Lower lobe of right lung (tissue), 2 donors: ENCODE measurements around the gene PAAF1. TPM values are rescaled to one million over a fixed set of nuclear protein-coding genes. Genes with fewer than 3 reads are reported as not detected.

Experiments
- ATAC-seq, 2 donors: fragments of 200-7000 bp; cut with Tn5 transposase; one replicate each; pipeline ENCODE4 v1.9.1; 2020 to 2022; ENCODE audit warnings: mild to moderate bottlenecking in 2 of 2, moderate library complexity in 2 of 2
- DNase-seq: peaks from one replicate; pipeline ENCODE4 v3.0.0-alpha.2; 2020
- H3K27ac ChIP-seq: fragments of 200-600 bp; one replicate; pipeline ENCODE4 v1.8.0; 2022
- H3K27me3 ChIP-seq: fragments of 200-600 bp; one replicate; pipeline ENCODE4 v1.8.0; 2022; ENCODE audit warnings: low read depth
- H3K36me3 ChIP-seq: fragments of 200-600 bp; one replicate; pipeline ENCODE4 v1.8.0; 2022; ENCODE audit warnings: mild to moderate bottlenecking
- H3K4me1 ChIP-seq: fragments of 200-600 bp; one replicate; pipeline ENCODE4 v1.8.0; 2022
- H3K4me3 ChIP-seq: fragments of 200-600 bp; one replicate; pipeline ENCODE4 v1.8.0; 2022; ENCODE audit warnings: mild to moderate bottlenecking
- H3K9me3 ChIP-seq: fragments of 200-600 bp; one replicate; pipeline ENCODE4 v1.8.0; 2022
- intact Hi-C: fragments of 100-400 bp; cut with DNase I; formaldehyde crosslinking; loops from one replicate; pipeline ENCODE4 v1.11.0; 2022
- total RNA-seq: library from RNA; stranded (reverse); fragmentation: NEBNext Ultra II Directional; extraction: Animal tissue kit (Norgen Biotek cat#: 25700); gene quantifications from one replicate; pipeline ENCODE4 v1.2.1, GENCODE V29; 2021
- TF ChIP-seq, protein P1 (sequence below): fragments of 200-600 bp; IDR thresholded peaks from one replicate; pipeline ENCODE4 v1.8.0; 2022; ENCODE audit warnings: antibody characterized with exemption, mild to moderate bottlenecking
- donor health status: DM: no; HTN: yes; CAD: no; lungs with severe emphysema.

The PAAF1 gene
- total RNA-seq, 1 donor from 2014 or later = 15.2 TPM

DNA sequence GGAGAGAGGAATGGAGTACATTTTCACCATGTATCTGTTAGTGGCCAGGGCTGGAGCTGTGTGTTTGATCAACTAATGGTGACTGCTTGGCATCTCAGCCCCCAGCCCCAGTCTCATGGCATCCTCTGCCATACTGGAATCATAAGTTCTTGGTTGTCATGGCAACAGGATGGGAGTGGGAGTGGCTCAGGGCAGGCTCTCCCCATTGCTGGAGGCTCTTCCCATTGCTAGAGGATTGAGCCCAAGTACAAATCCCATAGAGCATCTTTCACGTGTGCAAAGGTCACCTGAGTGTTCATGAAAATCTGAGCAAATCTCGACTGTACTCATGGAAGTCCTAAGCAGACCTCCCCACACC is 88.9 kb downstream of the PAAF1 start:
- ATAC-seq (no peak), DNase-seq (no peak)
- no peaks in the 10 kb centered on the region for H3K9me3 ChIP-seq
- H3K4me3 ChIP-seq = no peak overlapping the region
- no peaks in the 10 kb centered on the region for H3K4me1 ChIP-seq
- no peak overlapping the region for H3K27ac ChIP-seq
- intact Hi-C loops = no loop called here
- TF ChIP-seq, protein P1, sequence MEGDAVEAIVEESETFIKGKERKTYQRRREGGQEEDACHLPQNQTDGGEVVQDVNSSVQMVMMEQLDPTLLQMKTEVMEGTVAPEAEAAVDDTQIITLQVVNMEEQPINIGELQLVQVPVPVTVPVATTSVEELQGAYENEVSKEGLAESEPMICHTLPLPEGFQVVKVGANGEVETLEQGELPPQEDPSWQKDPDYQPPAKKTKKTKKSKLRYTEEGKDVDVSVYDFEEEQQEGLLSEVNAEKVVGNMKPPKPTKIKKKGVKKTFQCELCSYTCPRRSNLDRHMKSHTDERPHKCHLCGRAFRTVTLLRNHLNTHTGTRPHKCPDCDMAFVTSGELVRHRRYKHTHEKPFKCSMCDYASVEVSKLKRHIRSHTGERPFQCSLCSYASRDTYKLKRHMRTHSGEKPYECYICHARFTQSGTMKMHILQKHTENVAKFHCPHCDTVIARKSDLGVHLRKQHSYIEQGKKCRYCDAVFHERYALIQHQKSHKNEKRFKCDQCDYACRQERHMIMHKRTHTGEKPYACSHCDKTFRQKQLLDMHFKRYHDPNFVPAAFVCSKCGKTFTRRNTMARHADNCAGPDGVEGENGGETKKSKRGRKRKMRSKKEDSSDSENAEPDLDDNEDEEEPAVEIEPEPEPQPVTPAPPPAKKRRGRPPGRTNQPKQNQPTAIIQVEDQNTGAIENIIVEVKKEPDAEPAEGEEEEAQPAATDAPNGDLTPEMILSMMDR = no peak
- no peaks in the 10 kb centered on the region for H3K36me3 ChIP-seq
- no peaks in the 10 kb centered on the region for H3K27me3 ChIP-seq

DNA sequence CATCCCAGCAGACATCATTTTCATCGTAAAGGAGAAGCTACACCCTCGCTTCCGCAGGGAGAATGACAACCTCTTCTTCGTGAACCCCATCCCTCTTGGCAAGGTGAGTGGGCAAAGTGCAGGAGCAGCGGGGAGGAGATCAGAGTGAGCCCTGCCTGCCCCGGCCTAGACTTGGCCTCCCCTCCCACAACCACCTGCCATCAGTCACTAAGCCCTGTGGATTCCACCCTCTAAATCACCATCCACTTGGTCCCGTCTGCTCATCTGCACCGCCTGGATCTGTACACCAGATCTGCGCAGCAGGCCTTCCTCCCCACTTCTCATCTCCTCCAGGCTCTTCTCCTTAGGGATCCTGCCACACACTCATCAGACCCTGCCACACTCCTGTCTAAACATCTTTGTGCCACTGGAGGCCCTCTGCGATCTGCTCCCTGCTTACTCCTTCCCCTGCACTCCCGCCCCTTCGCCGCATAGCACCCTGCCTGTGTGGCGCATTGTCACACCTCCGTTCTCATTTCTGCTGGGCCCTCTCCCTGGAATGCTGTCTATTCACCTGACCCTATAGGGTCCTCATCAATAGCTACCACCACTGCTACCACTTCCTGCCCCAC is 91.7 kb downstream of the PAAF1 start:
- DNase-seq = peak; percentile 27
- no peak overlapping the region for H3K4me3 ChIP-seq
- intact Hi-C loops = no loop called here
- H3K27ac ChIP-seq = no peak overlapping the region
- no peaks in the 10 kb centered on the region for H3K27me3 ChIP-seq
- TF ChIP-seq, protein P1 = no peak
- no peak for ATAC-seq
- H3K9me3 ChIP-seq = no peaks in the 10 kb centered on the region
- H3K4me1 ChIP-seq = peaks cover 3% of the 10 kb centered on the region
- H3K36me3 ChIP-seq = no peaks in the 10 kb centered on the region

DNA sequence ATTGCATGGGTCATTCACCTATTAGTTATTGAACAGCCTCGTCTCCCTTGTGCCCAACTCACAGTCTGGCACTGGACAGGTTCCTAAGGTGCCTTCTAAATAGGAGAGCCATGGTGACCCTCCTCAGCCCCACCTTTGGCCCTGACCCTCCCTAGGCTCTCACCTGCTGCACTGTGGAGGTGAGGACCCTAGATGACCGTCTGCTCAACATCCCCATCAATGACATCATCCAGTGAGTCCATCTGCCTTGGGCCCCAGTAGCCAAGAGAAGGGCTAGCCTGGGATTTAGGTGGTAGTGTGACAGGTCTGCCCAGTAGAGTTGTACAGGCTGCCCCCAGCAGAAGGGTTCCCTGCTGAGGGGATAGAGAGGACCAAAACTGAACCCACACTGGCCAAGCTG is 92.3 kb downstream of the PAAF1 start:
- no peak overlapping the region for H3K4me3 ChIP-seq
- peaks cover 10% of the 10 kb centered on the region for H3K4me1 ChIP-seq
- ATAC-seq (no peak), DNase-seq (no peak)
- H3K27ac ChIP-seq = no peak overlapping the region
- no peaks in the 10 kb centered on the region for H3K36me3 ChIP-seq
- no peaks in the 10 kb centered on the region for H3K27me3 ChIP-seq
- no peaks in the 10 kb centered on the region for H3K9me3 ChIP-seq
- TF ChIP-seq, protein P1 = no peak
- intact Hi-C loops = no loop called here

DNA sequence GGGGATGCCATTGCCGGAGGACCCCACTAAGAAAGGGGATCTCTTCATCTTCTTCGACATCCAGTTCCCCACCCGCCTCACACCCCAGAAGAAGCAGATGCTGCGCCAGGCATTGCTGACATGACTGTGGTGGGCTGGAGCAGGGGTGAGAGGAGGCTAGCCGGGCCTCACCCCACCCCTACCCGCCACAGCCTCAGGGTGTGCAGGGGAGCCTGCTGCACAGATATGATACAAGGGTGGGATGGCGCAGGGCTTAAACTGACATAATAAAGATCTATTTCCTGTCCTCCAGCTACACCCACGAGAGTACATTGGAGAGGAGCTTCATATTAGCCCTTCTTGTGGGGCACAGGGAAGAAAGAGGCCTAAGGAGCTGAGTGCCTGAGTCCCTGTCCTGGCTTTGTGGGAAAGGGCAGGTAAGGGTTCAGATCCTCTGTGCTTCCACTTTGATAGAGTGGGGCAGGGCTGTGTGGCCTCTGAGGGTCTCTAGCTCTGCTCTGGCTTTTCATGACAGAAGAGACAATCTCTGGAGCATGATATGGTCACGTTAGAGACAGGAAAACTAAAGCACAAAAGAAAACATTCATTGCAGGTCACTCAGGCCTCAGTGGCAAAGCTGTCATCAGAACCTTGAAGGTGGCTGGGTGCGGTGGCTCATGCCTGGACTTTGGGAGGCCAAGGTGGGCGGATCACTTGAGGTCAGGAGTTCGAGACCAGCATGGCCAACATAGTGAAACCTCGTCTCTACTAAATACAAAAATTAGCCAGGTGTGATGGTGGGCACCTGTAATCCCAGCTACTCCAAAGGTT is 93.4 kb downstream of the PAAF1 start:
- Histone ChIP-seq H3K27me3 (no peaks in the 10 kb centered on the region), H3K27ac (no peak overlapping the region), H3K4me1 (peaks cover 21% of the 10 kb centered on the region), H3K4me3 (no peak overlapping the region), H3K9me3 (no peaks in the 10 kb centered on the region), H3K36me3 (peaks cover 10% of the 10 kb centered on the region)
- ATAC-seq (peak in 1 of 2 donors; percentile 11), DNase-seq (peak; percentile 28)
- TF ChIP-seq, protein P1 = no peak
- intact Hi-C loops = no loop called here

DNA sequence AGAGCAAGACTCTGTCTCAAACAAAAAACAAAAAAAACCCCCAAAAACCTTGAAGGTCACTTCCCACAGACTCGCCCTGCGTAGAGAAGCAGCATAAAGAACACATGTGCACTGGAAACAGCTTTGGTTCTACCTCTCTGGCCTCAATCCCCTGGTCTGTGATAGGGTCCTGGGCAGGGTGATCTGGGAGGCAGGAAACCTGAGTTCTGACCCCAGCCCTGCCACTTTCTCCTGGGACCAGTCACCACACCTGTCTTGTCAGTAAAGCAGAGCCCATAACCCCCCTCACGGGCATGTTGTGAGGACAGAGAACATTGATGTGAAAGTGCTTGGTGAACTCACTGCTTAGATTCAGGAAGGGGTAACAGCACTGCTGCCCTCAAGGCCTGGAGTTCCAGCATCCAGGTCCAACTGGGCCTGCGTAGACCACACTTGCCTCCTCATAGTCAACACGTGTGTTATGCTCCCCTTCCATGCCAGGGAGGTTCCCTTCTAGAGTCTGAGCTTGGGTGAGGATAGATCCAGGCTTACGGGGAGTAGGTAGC is 94.4 kb downstream of the PAAF1 start:
- intact Hi-C loops = no loop called here
- peaks cover 20% of the 10 kb centered on the region for H3K36me3 ChIP-seq
- TF ChIP-seq, protein P1 = no peak
- H3K9me3 ChIP-seq = no peaks in the 10 kb centered on the region
- H3K4me1 ChIP-seq = peaks cover 21% of the 10 kb centered on the region
- H3K27me3 ChIP-seq = no peaks in the 10 kb centered on the region
- DNase-seq (no peak), ATAC-seq (no peak)
- no peak overlapping the region for H3K4me3 ChIP-seq
- no peak overlapping the region for H3K27ac ChIP-seq
